Neural cell (in vitro differentiated cells): ENCODE data around the gene PTOV1.
A peak's percentile ranks its signal among the peaks of the same experiment; 100 is the strongest.

ENCODE experiments used
- EZH2 ChIP-seq: fragments of 200-600, 300-800 bp; shearing (Covaris generic), sonication (generic); IDR thresholded peaks from 2 replicates; pipeline ENCODE4 v1.6.1; 2014; ENCODE audit warnings: antibody characterized with exemption, low read length, borderline replicate concordance, mild to moderate bottlenecking; ENCODE audit not compliant: insufficient read depth, poor library complexity, severe bottlenecking
- POLR2AphosphoS5 ChIP-seq: IDR thresholded peaks from 2 replicates; pipeline ENCODE4 v1.6.1; 2012
- TF ChIP-seq, protein P1 (sequence below): fragments of 450-650 bp; IDR thresholded peaks from 2 replicates; pipeline ENCODE4 v1.5.1; 2014; ENCODE audit warnings: antibody characterized with exemption, mild to moderate bottlenecking, moderate library complexity; ENCODE audit not compliant: poor library complexity, severe bottlenecking
- TF ChIP-seq, protein P2 (sequence below): IDR thresholded peaks from 2 replicates; pipeline ENCODE4 v1.6.1; 2012; ENCODE audit warnings: borderline replicate concordance

DNA sequence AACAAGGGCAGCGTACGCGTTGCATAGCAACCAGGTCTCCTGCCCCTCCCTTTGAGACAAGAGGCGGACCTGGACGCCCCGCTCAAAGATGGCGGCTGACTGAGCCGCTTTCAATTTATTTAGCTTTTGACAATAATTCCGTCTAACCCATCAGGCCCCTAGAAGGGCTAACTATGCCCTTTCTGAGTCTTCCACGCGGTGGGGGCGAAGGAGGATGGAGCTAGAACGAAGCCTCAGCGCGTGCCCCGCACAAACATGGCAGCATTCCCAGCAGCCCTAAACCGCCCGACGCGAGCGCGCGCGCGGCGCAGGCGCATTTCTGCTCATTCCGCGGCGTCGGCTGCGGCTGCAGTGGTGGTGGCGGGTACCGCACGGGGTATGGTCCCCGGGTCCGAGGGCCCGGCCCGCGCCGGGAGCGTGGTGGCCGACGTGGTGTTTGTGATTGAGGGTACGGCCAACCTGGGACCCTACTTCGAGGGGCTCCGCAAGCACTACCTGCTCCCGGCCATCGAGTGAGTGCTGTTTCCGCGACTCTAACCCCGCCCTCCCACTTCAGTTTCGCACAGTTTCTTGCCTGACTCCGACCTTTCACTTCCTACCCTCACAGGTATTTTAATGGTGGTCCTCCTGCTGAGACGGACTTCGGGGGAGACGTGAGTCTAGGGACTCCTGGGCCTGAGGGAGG, 32.9 kb upstream of the PTOV1 start, which contains the start of gene MED25:
- TF ChIP-seq, protein P1, sequence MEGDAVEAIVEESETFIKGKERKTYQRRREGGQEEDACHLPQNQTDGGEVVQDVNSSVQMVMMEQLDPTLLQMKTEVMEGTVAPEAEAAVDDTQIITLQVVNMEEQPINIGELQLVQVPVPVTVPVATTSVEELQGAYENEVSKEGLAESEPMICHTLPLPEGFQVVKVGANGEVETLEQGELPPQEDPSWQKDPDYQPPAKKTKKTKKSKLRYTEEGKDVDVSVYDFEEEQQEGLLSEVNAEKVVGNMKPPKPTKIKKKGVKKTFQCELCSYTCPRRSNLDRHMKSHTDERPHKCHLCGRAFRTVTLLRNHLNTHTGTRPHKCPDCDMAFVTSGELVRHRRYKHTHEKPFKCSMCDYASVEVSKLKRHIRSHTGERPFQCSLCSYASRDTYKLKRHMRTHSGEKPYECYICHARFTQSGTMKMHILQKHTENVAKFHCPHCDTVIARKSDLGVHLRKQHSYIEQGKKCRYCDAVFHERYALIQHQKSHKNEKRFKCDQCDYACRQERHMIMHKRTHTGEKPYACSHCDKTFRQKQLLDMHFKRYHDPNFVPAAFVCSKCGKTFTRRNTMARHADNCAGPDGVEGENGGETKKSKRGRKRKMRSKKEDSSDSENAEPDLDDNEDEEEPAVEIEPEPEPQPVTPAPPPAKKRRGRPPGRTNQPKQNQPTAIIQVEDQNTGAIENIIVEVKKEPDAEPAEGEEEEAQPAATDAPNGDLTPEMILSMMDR, result peak; percentile 70
- TF ChIP-seq EZH2 (no peak), POLR2AphosphoS5 (peak; percentile 78)
- TF ChIP-seq, protein P2, sequence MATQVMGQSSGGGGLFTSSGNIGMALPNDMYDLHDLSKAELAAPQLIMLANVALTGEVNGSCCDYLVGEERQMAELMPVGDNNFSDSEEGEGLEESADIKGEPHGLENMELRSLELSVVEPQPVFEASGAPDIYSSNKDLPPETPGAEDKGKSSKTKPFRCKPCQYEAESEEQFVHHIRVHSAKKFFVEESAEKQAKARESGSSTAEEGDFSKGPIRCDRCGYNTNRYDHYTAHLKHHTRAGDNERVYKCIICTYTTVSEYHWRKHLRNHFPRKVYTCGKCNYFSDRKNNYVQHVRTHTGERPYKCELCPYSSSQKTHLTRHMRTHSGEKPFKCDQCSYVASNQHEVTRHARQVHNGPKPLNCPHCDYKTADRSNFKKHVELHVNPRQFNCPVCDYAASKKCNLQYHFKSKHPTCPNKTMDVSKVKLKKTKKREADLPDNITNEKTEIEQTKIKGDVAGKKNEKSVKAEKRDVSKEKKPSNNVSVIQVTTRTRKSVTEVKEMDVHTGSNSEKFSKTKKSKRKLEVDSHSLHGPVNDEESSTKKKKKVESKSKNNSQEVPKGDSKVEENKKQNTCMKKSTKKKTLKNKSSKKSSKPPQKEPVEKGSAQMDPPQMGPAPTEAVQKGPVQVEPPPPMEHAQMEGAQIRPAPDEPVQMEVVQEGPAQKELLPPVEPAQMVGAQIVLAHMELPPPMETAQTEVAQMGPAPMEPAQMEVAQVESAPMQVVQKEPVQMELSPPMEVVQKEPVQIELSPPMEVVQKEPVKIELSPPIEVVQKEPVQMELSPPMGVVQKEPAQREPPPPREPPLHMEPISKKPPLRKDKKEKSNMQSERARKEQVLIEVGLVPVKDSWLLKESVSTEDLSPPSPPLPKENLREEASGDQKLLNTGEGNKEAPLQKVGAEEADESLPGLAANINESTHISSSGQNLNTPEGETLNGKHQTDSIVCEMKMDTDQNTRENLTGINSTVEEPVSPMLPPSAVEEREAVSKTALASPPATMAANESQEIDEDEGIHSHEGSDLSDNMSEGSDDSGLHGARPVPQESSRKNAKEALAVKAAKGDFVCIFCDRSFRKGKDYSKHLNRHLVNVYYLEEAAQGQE, result peak; percentile 15
